Activated T-helper 1 cell treated with anti-CD3 and anti-CD28 coated beads, Interleukin-12 subunit alpha, Interleukin-12 subunit beta, Interleukin-2, Interleukin-4 antibody, amounts not matched to agents 30 ng/mL and 10 ng/mL and 1 ng/mL, durations not matched to agents 14 hours and 24 hours and 36 hours (primary cell): ENCODE results near the gene PRKACA. TPM values are rescaled to one million over a fixed set of nuclear protein-coding genes. Genes with fewer than 3 reads are reported as not detected.

Experiments used
- DNase-seq: peaks from one replicate; pipeline ENCODE4 v3.0.0; 2021; ENCODE audit warnings: low spot score
- H3K27ac Mint-ChIP-seq: one replicate; pipeline ENCODE4 v1.8.0; 2021; ENCODE audit warnings: mild to moderate bottlenecking, mixed read lengths
- H3K27me3 Mint-ChIP-seq: one replicate; pipeline ENCODE4 v1.8.0; 2022; ENCODE audit warnings: mild to moderate bottlenecking, moderate library complexity, mixed read lengths; ENCODE audit not compliant: insufficient read depth
- H3K36me3 Mint-ChIP-seq: one replicate; pipeline ENCODE4 v1.8.0; 2021; ENCODE audit warnings: low read depth, mixed read lengths
- H3K4me1 Mint-ChIP-seq: one replicate; pipeline ENCODE4 v1.8.0; 2021; ENCODE audit warnings: low read depth, mixed read lengths
- H3K4me3 Mint-ChIP-seq: one replicate; pipeline ENCODE4 v1.8.0; 2021; ENCODE audit warnings: mild to moderate bottlenecking, moderate library complexity, mixed read lengths
- H3K9me3 Mint-ChIP-seq: one replicate; pipeline ENCODE4 v1.8.0; 2021; ENCODE audit warnings: mixed read lengths
- intact Hi-C: fragments of 100-400 bp; cut with micrococcal nuclease; formaldehyde crosslinking; loops from one replicate; pipeline ENCODE4 v1.15.1; 2024
- total RNA-seq: library from RNA; stranded (reverse); gene quantifications from 2 replicates; pipeline ENCODE4 v1.2.3, GENCODE V29; 2022

The PRKACA gene
- 58.6 and 63.7 TPM in 2 replicates for total RNA-seq

DNA sequence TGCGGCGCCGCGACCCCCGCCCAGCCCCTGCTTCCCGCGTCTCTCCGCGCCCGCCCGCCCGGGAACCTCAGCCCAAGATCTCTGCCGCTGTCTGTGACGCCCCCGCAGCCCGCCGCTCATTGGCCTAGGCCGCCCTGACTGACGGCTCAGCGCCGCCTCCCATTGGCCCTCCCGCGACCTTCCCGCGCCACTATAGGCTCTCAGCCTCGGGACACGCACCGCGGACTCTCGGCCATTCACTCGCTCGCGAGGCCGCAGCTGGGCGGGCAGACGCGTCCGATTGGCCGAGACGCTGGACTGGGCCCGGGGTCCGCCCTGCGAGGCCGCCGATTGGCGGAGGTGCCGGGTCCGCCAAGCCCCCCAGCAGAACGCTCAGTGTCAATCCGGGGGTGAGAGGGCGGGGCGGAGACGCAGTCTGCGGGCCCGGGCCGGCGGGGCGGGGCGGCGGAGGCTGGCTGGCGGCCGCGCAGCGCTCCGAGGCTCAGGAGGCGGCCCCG, at the start of gene PRKACA:
PRKACA (minus strand) TSS at position 95 of the 497 bp plus-strand sequence. CDS start 215 bp downstream, outside the sequence.
- peak; percentile 99 for DNase-seq
- H3K36me3 Mint-ChIP-seq, result peaks cover 4% of the 10 kb centered on the region
- H3K27me3 Mint-ChIP-seq, result peaks cover 2% of the 10 kb centered on the region
- intact Hi-C loops, result loop anchor here (1.0 to 10.0 kb wide), 6 partner anchors 19 to 520 kb away; partner anchors contain the start of genes ASF1B and C19orf53
- peak within 1 kb of the TSS; percentile 94 for H3K4me3 Mint-ChIP-seq
- no peaks in the 10 kb centered on the region for H3K9me3 Mint-ChIP-seq
- H3K4me1 Mint-ChIP-seq, result peaks cover 39% of the 10 kb centered on the region
- H3K27ac Mint-ChIP-seq, result peak within 1 kb of the TSS; percentile 97

DNA sequence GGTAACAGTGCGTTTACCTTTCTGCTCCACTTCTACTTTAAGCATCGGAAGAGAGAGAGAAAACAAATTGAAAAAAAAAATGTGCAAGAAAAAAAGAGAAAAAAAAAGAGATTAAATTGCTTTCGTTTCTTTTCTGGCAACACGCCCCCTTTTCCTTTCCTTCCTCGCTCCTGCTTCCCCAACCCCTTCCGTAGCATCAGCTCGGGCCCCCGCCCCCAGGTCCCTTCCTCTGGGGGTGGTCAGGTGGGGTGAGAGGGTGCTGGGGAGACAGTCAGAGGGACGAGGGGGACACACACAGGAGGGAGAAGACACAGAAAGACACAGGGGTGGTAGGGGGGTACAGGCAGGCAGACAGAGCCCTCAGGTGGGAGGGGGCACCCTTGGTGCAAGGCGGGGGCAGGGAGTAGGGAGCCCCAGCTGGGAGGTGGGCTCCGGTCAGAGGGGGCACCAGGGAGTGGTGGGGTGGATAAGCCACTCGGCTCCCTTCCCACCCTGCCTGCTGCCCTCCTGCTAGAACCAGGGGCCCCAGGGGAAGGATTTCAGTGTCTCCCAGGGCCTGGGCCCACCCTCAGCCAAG, 49.5 kb upstream of the PRKACA start:
- H3K27me3 Mint-ChIP-seq, result no peaks in the 10 kb centered on the region
- H3K4me1 Mint-ChIP-seq, result peaks cover 14% of the 10 kb centered on the region
- peaks cover 9% of the 10 kb centered on the region for H3K36me3 Mint-ChIP-seq
- intact Hi-C loops, result no loop called here
- peak overlapping the region; percentile 70 for H3K27ac Mint-ChIP-seq
- no peaks in the 10 kb centered on the region for H3K9me3 Mint-ChIP-seq
- no peak for DNase-seq
- peak overlapping the region; percentile 73 for H3K4me3 Mint-ChIP-seq

DNA sequence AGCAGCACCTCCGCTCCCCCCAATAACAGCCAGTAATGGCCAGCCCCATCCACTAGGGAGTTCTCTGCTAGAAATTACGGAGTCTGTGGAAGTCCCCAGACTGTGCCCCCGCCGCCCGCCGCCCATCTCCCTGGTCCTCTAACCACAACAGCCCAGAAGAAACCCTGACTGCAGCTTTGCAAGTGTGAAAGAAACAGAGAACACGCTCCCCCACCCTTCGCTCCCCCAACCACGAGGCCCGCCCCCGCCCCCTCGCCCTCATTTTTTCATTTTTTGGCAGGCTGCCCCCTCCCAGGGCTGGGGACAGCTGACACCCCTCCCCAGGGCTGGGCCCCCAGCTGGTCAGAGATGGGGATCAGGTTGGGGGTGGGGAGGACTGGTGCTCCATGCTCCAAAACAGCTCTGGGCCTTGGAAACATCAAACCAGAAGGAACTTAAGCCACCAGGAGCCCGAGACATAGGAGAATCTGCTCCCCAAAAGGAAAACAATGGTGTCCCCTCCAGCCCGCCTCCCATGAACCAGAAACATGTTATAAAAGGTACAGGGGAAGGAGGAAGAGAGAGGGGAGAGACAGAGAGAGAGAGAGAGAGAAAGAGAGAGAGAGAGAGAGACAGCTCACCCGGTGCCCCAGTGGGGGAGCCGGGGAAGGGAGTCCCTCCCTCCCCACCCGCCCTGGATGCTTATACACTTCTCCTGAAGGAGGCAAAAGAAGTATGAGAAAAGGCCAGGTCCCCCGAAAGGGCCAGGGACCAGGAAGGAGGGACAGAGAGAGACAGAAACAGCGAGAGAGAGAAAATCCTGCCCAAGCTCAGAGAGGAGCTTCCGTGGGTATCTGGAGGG, 48.6 kb upstream of the PRKACA start:
- Mint-ChIP-seq H3K27ac (peak overlapping the region; percentile 70), H3K36me3 (peaks cover 9% of the 10 kb centered on the region), H3K27me3 (no peaks in the 10 kb centered on the region), H3K9me3 (no peaks in the 10 kb centered on the region), H3K4me1 (peaks cover 14% of the 10 kb centered on the region), H3K4me3 (peak overlapping the region; percentile 73)
- no peak for DNase-seq
- intact Hi-C loops, result no loop called here

DNA sequence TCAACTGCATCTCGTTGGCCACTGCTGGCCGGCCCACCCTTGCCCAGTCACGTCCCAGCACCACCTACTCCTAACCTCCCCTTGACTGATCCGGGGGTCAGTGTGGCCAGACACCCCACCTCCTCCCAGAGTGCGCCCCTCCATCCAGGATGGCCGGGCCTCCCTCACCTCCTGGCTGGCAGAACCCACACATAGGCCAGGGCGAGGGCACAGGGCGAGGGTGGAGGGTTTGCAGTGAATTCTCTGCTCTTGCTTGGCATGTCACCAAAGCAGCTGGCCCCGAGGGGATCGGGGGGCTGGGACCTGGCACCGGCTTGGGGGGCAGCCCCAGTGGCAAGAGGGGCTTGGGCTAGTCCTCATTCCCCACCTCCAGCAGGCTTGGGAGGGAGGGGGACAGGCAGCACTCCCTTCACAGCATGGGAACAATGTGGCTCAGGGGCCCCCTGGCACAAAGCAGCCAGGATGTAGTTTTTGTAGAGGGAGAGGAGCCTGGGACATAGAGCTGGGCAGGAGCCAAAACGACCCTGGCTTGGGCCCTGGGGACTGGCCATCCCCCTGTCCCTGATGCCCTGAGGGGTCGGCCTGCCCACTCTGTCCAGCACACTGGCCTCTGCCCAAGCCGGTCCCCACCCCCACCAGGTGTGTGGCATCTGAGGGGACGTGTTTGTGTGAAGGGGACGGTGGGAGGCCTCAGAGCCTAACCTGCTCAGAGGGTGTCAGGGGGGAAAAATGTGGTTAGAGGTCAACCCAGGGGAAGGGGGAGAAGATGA, 47.3 kb upstream of the PRKACA start:
- no peaks in the 10 kb centered on the region for H3K9me3 Mint-ChIP-seq
- intact Hi-C loops, result no loop called here
- H3K27ac Mint-ChIP-seq, result no peak overlapping the region
- DNase-seq, result no peak
- no peaks in the 10 kb centered on the region for H3K27me3 Mint-ChIP-seq
- peaks cover 4% of the 10 kb centered on the region for H3K36me3 Mint-ChIP-seq
- peaks cover 14% of the 10 kb centered on the region for H3K4me1 Mint-ChIP-seq
- no peak overlapping the region for H3K4me3 Mint-ChIP-seq

DNA sequence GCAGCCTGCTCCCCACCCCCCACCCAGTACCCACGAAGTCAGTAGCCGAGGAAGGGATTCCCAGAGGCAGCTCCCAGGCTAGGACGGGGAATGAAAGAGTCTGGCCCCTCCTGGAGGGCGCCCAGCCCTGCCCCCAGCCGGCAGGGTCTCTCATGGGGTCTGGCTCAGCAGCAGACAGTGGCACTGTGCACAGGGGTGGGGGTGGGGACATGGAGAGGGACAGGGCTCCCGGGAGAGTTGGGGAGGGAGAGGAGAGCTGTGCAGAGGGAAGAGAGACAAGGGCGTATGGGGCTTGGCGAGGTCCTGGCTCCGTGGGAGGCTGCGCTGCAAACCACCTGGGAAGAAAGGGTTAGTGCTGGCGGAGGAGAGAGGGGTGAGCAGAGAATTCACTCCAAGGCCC, 46.5 kb upstream of the PRKACA start:
- Mint-ChIP-seq H3K9me3 (no peaks in the 10 kb centered on the region), H3K4me1 (peaks cover 14% of the 10 kb centered on the region), H3K27ac (no peak overlapping the region), H3K36me3 (peaks cover under 1% of the 10 kb centered on the region), H3K27me3 (no peaks in the 10 kb centered on the region), H3K4me3 (no peak overlapping the region)
- no peak for DNase-seq
- intact Hi-C loops, result no loop called here

DNA sequence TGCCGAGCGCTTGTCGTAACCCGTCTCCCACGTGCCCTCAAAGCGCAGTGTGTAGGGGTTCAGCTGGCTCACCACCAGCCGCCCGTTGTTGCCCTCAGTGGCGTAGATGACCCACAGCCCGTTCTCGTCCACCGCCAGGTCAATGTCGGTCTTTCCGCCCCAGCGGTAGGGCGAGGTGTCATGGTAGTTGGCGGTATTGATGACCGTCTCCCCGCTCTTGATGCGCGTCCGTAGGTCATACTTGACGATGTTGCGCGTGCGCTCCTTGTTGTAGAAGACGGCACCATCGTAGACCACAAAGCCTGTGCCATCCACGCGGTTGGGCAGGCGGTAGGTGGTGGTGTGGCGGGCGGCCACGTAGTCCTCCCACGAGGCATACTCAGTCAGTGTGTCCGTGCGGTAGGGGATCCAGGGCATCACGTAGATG, 45.3 kb upstream of the PRKACA start:
- Mint-ChIP-seq H3K9me3 (no peaks in the 10 kb centered on the region), H3K4me1 (peaks cover 14% of the 10 kb centered on the region), H3K36me3 (no peaks in the 10 kb centered on the region), H3K27ac (no peak overlapping the region), H3K27me3 (no peaks in the 10 kb centered on the region), H3K4me3 (no peak overlapping the region)
- DNase-seq, result no peak
- intact Hi-C loops, result no loop called here

DNA sequence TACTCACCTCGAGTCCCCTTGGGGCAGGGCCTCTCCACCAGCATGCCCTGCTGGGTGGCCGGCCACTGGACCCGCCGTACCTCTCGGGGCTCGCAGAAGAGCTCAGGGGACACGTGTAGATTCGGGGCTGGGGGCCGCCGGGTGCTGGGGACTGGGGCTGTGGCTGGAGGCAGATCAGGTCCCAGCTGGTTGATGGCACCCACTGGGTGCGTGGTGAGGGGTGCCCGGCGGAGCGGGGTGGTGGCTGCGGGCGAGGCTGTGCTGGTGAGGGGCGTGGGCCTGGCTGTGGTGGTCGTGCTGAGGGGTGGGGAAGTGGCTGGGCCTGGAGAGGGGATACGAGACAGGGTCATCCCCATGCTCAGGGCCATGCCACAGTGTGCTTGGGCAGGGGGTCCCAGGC, 43.7 kb upstream of the PRKACA start:
- DNase-seq, result no peak
- intact Hi-C loops, result no loop called here
- Mint-ChIP-seq H3K4me1 (peaks cover 6% of the 10 kb centered on the region), H3K27me3 (no peaks in the 10 kb centered on the region), H3K4me3 (no peak overlapping the region), H3K36me3 (no peaks in the 10 kb centered on the region), H3K9me3 (no peaks in the 10 kb centered on the region), H3K27ac (no peak overlapping the region)

DNA sequence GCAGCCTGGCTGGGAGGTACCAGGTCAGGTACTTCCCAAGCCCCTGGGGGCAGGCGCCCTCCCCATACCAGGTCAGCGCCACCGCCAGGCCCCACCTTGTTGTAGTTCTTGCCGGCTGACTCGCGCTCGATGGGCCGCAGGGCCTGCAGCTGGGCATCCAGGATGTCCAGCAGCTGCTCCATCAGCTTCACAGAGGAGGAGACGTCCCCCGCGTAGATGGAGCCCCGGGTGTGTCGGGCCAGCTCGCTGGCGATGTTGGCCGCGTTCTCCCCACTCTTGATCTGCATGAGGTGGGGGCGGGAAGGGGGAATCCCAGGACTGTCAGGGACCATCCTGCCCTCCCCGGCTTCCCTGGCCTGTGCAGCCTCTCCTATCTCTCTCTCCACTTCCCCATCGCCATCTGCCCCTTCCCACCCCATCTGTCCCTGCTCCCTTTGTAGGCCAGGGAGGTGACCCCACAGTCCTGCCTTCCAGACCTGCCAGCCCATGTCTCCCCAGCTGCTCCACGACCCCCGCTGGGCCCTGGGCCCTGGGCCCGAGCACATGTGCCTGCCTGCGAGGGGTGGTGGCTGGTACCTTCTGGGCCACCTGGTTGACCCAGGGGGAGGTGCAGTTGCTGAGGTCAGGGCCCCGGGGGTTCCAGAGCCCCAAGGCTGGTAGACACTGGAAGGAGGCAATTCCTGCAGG, 42.6 kb upstream of the PRKACA start:
- intact Hi-C loops, result no loop called here
- Mint-ChIP-seq H3K4me3 (no peak overlapping the region), H3K4me1 (no peaks in the 10 kb centered on the region), H3K9me3 (no peaks in the 10 kb centered on the region), H3K27ac (no peak overlapping the region), H3K27me3 (no peaks in the 10 kb centered on the region), H3K36me3 (no peaks in the 10 kb centered on the region)
- no peak for DNase-seq

DNA sequence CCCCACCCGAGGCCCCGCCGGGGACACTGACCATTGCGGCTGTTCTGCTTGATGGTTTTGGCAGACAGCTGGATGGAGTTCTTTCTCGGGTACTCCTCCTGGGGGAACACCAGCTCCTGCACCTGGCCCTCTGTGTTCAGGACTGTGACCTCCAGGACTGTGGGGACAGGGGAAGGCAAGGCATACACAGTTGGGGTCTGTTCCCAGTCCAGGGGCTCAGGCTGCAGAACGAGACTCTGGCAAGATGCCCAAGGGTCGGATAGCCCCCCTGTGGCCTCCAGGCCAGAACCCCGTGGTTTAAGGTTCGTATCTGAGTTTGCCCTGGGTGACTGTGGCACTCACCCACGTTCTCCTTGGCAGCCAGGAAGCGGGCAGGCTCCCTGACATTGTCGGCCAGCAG, 41.5 kb upstream of the PRKACA start:
- H3K4me1 Mint-ChIP-seq, result no peaks in the 10 kb centered on the region

DNA sequence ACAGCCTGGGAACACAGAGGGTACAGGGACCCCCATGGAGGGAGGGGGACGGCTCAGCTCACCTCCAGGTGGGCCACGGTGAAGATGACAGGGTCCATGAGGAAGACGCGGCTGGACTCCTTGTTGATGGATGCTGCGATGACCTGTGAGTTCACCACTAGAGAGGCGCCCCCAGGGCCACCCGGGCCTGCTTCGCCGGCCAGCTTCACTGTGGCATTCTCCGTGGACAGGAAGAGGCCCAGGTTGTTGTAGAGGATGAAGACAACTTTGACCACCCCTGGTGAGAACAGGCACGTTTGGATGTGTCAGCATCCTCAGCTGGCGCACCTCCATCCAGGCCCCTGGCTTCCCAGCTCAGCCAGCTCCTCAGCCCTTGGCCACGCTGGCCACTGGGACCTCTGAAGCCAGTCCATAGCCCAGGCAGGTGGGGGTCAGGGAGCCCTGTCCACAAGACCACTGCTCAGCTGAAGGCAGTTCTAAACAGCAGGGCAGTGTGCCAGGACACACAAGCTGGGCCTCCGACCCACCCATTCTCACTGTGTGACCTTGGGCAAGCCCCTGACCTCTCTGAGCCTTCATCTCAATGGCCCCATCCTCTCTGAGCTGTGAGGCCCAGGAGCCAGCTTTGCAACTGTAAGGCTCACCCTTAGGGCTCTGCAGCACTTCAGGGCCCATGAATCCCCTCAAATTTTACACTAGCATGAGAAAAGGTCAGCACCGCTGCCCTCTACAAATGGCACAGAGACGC, 40.9 kb upstream of the PRKACA start:
- Mint-ChIP-seq H3K4me1 (no peaks in the 10 kb centered on the region), H3K4me3 (no peak overlapping the region), H3K36me3 (no peaks in the 10 kb centered on the region), H3K9me3 (no peaks in the 10 kb centered on the region), H3K27ac (no peak overlapping the region), H3K27me3 (no peaks in the 10 kb centered on the region)
- no peak for DNase-seq
- intact Hi-C loops, result no loop called here

More for the DNA sequence above, 41.5 kb upstream of the PRKACA start:
- DNase-seq, result no peak
- Mint-ChIP-seq H3K27me3 (no peaks in the 10 kb centered on the region), H3K36me3 (no peaks in the 10 kb centered on the region), H3K27ac (no peak overlapping the region), H3K4me3 (no peak overlapping the region), H3K9me3 (no peaks in the 10 kb centered on the region)
- intact Hi-C loops, result no loop called here

DNA sequence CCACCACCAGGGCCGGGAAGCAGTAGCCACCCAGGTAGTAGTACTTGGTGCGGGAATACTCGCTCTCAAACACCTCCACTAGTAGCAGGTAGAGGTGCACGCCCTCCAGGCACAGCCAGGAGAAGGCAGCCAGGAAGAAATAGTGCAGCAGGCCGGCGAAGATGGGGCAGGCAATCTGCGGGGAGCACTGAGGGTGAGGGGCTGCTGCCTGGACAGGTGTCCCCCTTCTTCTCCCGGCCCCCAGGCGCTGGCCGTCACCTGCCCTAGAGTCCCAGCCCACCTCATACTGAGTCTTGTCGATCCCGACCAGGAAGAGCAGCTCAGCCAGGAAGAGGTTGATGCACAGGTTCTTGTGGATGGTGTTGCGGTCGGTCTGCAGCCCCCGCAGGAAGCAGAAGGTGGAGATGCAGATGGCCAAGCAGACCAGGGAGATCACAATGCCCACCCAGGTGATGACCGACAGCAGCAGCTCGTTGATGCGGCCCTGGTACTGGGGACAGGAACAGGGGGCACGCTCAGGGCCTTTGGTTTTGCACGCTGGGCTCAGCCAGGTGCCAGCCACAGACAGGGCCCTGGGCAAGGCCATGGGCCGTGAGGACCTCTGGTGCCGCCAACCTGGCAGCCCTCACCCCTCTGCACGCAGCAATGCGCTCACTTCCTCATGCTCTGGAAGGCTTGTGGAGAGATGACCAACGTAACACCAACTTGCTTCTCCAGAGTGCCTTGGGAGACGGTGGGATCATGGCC, 39.6 kb upstream of the PRKACA start:
- H3K27ac Mint-ChIP-seq, result no peak overlapping the region
- no peak overlapping the region for H3K4me3 Mint-ChIP-seq
- H3K27me3 Mint-ChIP-seq, result no peaks in the 10 kb centered on the region
- H3K4me1 Mint-ChIP-seq, result no peaks in the 10 kb centered on the region
- H3K9me3 Mint-ChIP-seq, result no peaks in the 10 kb centered on the region
- peaks cover 3% of the 10 kb centered on the region for H3K36me3 Mint-ChIP-seq
- intact Hi-C loops, result no loop called here
- DNase-seq, result no peak
